ENCODE data around the gene MST1. TPM values are rescaled to one million over a fixed set of nuclear protein-coding genes. Genes with fewer than 3 reads are reported as not detected.

Gene MST1
- total RNA-seq, 4 donors from 2014 or later, result 2.3 to 12.2 (median 2.7) TPM

- TF ChIP-seq CTCF (IDR thresholded peaks at IDR 0.05), result no peak
- DNase-seq, result no peak
- Histone ChIP-seq H3K9me3 (no peaks in the 10 kb centered on the region), H3K36me3 (no peaks in the 10 kb centered on the region), H3K4me3 (no peak overlapping the region), H3K4me1 (peaks cover 0 to 6% (median 0%) of the 10 kb centered on the region in 3 donors), H3K27me3 (peaks cover 0 to 13% (median 0%) of the 10 kb centered on the region in 4 donors), H3K27ac (no peak overlapping the region)
- 89 to 94% methylated on average over 15 to 16 of the region's 36 CpGs for WGBS, 2 donors
- intact Hi-C loops (cut with DNase I), result no loop called here
These were observed 36.9 kb downstream of the MST1 start for GRCh38 chr3:49652218-49652902.

- TF ChIP-seq CTCF (IDR thresholded peaks at IDR 0.05) (no peak), POLR2A (IDR thresholded peaks at IDR 0.05) (no peak)
- intact Hi-C loops (cut with DNase I), result no loop called here
- Histone ChIP-seq H3K4me3 (no peak overlapping the region), H3K9me3 (no peaks in the 10 kb centered on the region), H3K27me3 (no peaks in the 10 kb centered on the region), H3K27ac (no peak overlapping the region), H3K36me3 (no peaks in the 10 kb centered on the region), H3K4me1 (peaks cover 0 to 6% (median 0%) of the 10 kb centered on the region in 3 donors)
- 68% methylated on average over 5 of the region's 8 CpGs; no CpG with 5 or more reads in 1 of the 2 donors for WGBS, 2 donors
- DNase-seq, result no peak
These were observed 38.6 kb downstream of the MST1 start for GRCh38 chr3:49650637-49651036.

GRCh38 chr3:49650177-49650576 lies 39.1 kb downstream of the MST1 start:
- no peak for DNase-seq
- 100% methylated on average over 1 of the region's 1 CpG; no CpG with 5 or more reads in 1 of the 2 donors for WGBS, 2 donors
- Histone ChIP-seq H3K9me3 (no peaks in the 10 kb centered on the region), H3K27ac (no peak overlapping the region), H3K4me3 (no peak overlapping the region), H3K36me3 (no peaks in the 10 kb centered on the region), H3K4me1 (peaks cover 0 to 6% (median 0%) of the 10 kb centered on the region in 3 donors), H3K27me3 (no peaks in the 10 kb centered on the region)
- intact Hi-C loops (cut with DNase I), result no loop called here
- no peak for TF ChIP-seq CTCF (IDR thresholded peaks at IDR 0.05)
- no peak for TF ChIP-seq POLR2A (IDR thresholded peaks at IDR 0.05)

- Histone ChIP-seq H3K4me3 (no peak overlapping the region), H3K36me3 (no peaks in the 10 kb centered on the region), H3K27ac (no peak overlapping the region), H3K27me3 (no peaks in the 10 kb centered on the region), H3K4me1 (no peaks in the 10 kb centered on the region), H3K9me3 (no peaks in the 10 kb centered on the region)
- intact Hi-C loops (cut with DNase I), result no loop called here
- TF ChIP-seq POLR2A (IDR thresholded peaks at IDR 0.05), result no peak
- DNase-seq, result no peak
- no CpG with 5 or more reads among the region's 1 CpG for WGBS, 2 donors
These were observed 39.7 kb downstream of the MST1 start for GRCh38 chr3:49649576-49649975.

- intact Hi-C loops (cut with DNase I), result no loop called here
- TF ChIP-seq POLR2A (IDR thresholded peaks at IDR 0.05) (no peak), CTCF (IDR thresholded peaks at IDR 0.05) (no peak)
- H3K4me3 ChIP-seq, result no peak overlapping the region
- 100% methylated on average over 1 of the region's 3 CpGs; no CpG with 5 or more reads in 1 of the 2 donors for WGBS, 2 donors
- no peaks in the 10 kb centered on the region for H3K36me3 ChIP-seq
- no peaks in the 10 kb centered on the region for H3K9me3 ChIP-seq
- H3K27ac ChIP-seq, result no peak overlapping the region
- H3K4me1 ChIP-seq, result no peaks in the 10 kb centered on the region
- H3K27me3 ChIP-seq, result no peaks in the 10 kb centered on the region
- DNase-seq, result no peak
These were observed 40.8 kb downstream of the MST1 start for GRCh38 chr3:49648354-49649019.

Measured in esophagus squamous epithelium (tissue), 5 donors.